ENCODE data around the gene ADGRA1.

DNA sequence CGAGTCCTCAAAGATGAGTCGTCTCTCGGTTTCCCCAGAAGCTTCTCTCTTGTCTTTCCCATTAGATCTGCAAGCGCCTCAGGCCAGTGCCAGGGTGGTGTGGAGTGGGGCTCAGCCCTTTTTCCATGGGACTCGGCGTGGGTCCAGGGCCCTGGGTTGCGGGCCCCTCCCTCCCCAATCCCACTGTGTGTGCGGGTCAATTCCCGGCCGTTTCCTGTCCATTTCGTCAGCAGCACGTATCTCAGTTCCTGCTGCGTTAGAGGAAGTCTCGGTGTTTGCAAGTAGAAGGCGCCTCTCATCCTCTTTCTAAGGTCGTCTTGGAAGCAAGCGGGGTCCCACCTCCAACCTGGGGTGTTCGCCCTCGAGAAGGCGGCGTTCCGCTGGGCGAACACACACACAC lies 25.1 kb upstream of the ADGRA1 start:
- TF ChIP-seq, protein P1, sequence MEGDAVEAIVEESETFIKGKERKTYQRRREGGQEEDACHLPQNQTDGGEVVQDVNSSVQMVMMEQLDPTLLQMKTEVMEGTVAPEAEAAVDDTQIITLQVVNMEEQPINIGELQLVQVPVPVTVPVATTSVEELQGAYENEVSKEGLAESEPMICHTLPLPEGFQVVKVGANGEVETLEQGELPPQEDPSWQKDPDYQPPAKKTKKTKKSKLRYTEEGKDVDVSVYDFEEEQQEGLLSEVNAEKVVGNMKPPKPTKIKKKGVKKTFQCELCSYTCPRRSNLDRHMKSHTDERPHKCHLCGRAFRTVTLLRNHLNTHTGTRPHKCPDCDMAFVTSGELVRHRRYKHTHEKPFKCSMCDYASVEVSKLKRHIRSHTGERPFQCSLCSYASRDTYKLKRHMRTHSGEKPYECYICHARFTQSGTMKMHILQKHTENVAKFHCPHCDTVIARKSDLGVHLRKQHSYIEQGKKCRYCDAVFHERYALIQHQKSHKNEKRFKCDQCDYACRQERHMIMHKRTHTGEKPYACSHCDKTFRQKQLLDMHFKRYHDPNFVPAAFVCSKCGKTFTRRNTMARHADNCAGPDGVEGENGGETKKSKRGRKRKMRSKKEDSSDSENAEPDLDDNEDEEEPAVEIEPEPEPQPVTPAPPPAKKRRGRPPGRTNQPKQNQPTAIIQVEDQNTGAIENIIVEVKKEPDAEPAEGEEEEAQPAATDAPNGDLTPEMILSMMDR (IDR thresholded peaks at IDR 0.05; ENCODE audit: low read length) = no peak
- TF ChIP-seq EZH2 (IDR thresholded peaks at IDR 0.05; ENCODE audit: borderline replicate concordance, low read length) = no peak

Data from OCI-LY1 (cell line).